Transverse colon (tissue), 3 donors: Measurements from ENCODE around the gene PANX2.

ENCODE experiments used
- CTCF ChIP-seq, 5 experiments: fragments of 200-600 bp in 3 of 5; fragments of 450-650 bp in 2 of 5; sonication (generic) in 3 of 5; IDR thresholded peaks; 1 replicate in 2 of 5; 2 replicates in 3 of 5; pipeline ENCODE4 v1.5.1; 2016 to 2017; ENCODE audit warnings: antibody characterized with exemption in 5 of 5, inconsistent platforms in 3 of 5, mild to moderate bottlenecking in 2 of 5, moderate library complexity in 1 of 5
- EP300 ChIP-seq: sonication (generic); formaldehyde crosslinking; IDR thresholded peaks from one replicate; pipeline ENCODE4 v1.6.1; 2017; ENCODE audit warnings: antibody characterized with exemption, low read depth

- TF ChIP-seq CTCF (IDR thresholded peaks at IDR 0.05) (no peak), EP300 (no peak)
Measured at GRCh38 chr22:50162391-50162956, 8.1 kb upstream of the PANX2 start.
